ENCODE results near the gene C4orf46. TPM values are rescaled to one million over a fixed set of nuclear protein-coding genes. Genes with fewer than 3 reads are reported as not detected.
"Not testable (repeated sequence)": the region's sequence is repeated elsewhere in the genome, so short reads cannot be mapped to it uniquely, and the experiment has no call there.

Gene C4orf46
- polyA plus RNA-seq, 3 donors = 1.5 to 4.4 (median 1.5) TPM

- H3K27ac ChIP-seq (ENCODE audit: low read depth, low read length) = not testable (repeated sequence)
- 55 to 76% (median 58%) methylated on average over 8 of the region's 8 CpGs for whole genome bisulfite sequencing, 3 donors
Observed at GRCh38 chr4:158663707-158664625, 7.7 kb downstream of the C4orf46 start.

- WGBS, 3 donors = 35 to 66% (median 47%) methylated on average over 4 of the region's 4 CpGs
Observed at GRCh38 chr4:158663255-158663654, 8.4 kb downstream of the C4orf46 start.

GRCh38 chr4:158657291-158657690 lies 14.4 kb downstream of the C4orf46 start:
- H3K27ac ChIP-seq (ENCODE audit: low read depth, low read length) = no peak overlapping the region
- 83 to 93% (median 92%) methylated on average over 11 of the region's 11 CpGs for WGBS, 3 donors

More at GRCh38 chr4:158663255-158663654, 8.4 kb downstream of the C4orf46 start:
- not testable (repeated sequence) for H3K27ac ChIP-seq (ENCODE audit: low read depth, low read length)

- WGBS, 3 donors = 73 to 86% (median 84%) methylated on average over 1 of the region's 1 CpG
- H3K27ac ChIP-seq (ENCODE audit: low read depth, low read length) = no peak overlapping the region
Observed at GRCh38 chr4:158656439-158656838, 15.2 kb downstream of the C4orf46 start.

GRCh38 chr4:158652920-158653319 lies 18.8 kb downstream of the C4orf46 start:
- no peak overlapping the region for H3K27ac ChIP-seq (ENCODE audit: low read depth, low read length)
- WGBS, 3 donors = 6 to 28% (median 12%) methylated on average over 2 of the region's 2 CpGs

GRCh38 chr4:158649111-158649680 lies 22.5 kb downstream of the C4orf46 start:
- WGBS, 3 donors = 46 to 53% (median 47%) methylated on average over 4 of the region's 4 CpGs
- no peak overlapping the region for H3K27ac ChIP-seq (ENCODE audit: low read depth, low read length)

GRCh38 chr4:158644760-158645159 lies 26.9 kb downstream of the C4orf46 start:
- H3K27ac ChIP-seq (ENCODE audit: low read depth, low read length) = no peak overlapping the region
- WGBS, 3 donors = 65 to 71% (median 69%) methylated on average over 3 of the region's 3 CpGs

GRCh38 chr4:158644356-158644755 lies 27.3 kb downstream of the C4orf46 start:
- no peak overlapping the region for H3K27ac ChIP-seq (ENCODE audit: low read depth, low read length)
- WGBS, 3 donors = 79 to 88% (median 87%) methylated on average over 5 of the region's 5 CpGs

- H3K27ac ChIP-seq (ENCODE audit: low read depth, low read length) = no peak overlapping the region
- WGBS, 3 donors = 72 to 80% (median 75%) methylated on average over 1 of the region's 1 CpG
Observed at GRCh38 chr4:158636619-158637018, 35.1 kb downstream of the C4orf46 start.

GRCh38 chr4:158630893-158631292 lies 40.8 kb downstream of the C4orf46 start:
- H3K27ac ChIP-seq (ENCODE audit: low read depth, low read length) = no peak overlapping the region
- 28 to 53% (median 43%) methylated on average over 1 of the region's 1 CpG for WGBS, 3 donors

GRCh38 chr4:158625544-158625943 lies 46.1 kb downstream of the C4orf46 start:
- no peak overlapping the region for H3K27ac ChIP-seq (ENCODE audit: low read depth, low read length)
- 69 to 74% (median 71%) methylated on average over 2 of the region's 2 CpGs for WGBS, 3 donors

- 26 to 34% (median 27%) methylated on average over 3 of the region's 3 CpGs for WGBS, 3 donors
- H3K27ac ChIP-seq (ENCODE audit: low read depth, low read length) = no peak overlapping the region
Observed at GRCh38 chr4:158624889-158625478, 46.7 kb downstream of the C4orf46 start.

- 93 to 94% (median 94%) methylated on average over 3 of the region's 3 CpGs for WGBS, 3 donors
- H3K27ac ChIP-seq (ENCODE audit: low read depth, low read length) = no peak overlapping the region
Observed at GRCh38 chr4:158622251-158622650, 49.4 kb downstream of the C4orf46 start.

- 90 to 97% (median 93%) methylated on average over 4 of the region's 4 CpGs for WGBS, 3 donors
- no peak overlapping the region for H3K27ac ChIP-seq (ENCODE audit: low read depth, low read length)
Observed at GRCh38 chr4:158621729-158622128, 50.0 kb downstream of the C4orf46 start.

- no peak overlapping the region for H3K27ac ChIP-seq (ENCODE audit: low read depth, low read length)
Observed at GRCh38 chr4:158617956-158618355, 53.7 kb downstream of the C4orf46 start.

Other genes with a start within 250 kb of the C4orf46 start
- under 1 TPM in 2 of 3 donors, not detected in 1; 0.07 TPM for gene RXFP1, start 150.0 kb downstream of the C4orf46 start, polyA plus RNA-seq
- 10 to 100 TPM; 17.0 to 51.7 (median 31.3) TPM for gene ETFDH, start 409 bp upstream of the C4orf46 start, polyA plus RNA-seq
- gene PPID, start 51.5 kb upstream of the C4orf46 start, polyA plus RNA-seq = 10 to 100 TPM; 16.1 to 30.8 (median 18.3) TPM
- gene FNIP2, start 97.1 kb upstream of the C4orf46 start, polyA plus RNA-seq = 10 to 100 TPM in 1 of 3 donors, 1 to 10 TPM in 2; 7.3 to 23.7 (median 9.6) TPM

Data from adipose tissue (tissue), 3 donors.